Fibroblast of lung (primary cell): ENCODE results near the gene SLC2A5.

Experiments
- CTCF ChIP-seq, 2 donors: IDR thresholded peaks in 1 of 2; conservative IDR thresholded peaks in 1 of 2; 1 replicate in 1 of 2; 2 replicates in 1 of 2; pipeline ENCODE4 v1.5.1; 2011 to 2012; ENCODE audit warnings: low read length in 2 of 2, control low read depth in 1 of 2, inconsistent platforms in 1 of 2, low read depth in 1 of 2, mild to moderate bottlenecking in 1 of 2
- EZH2 ChIP-seq: IDR thresholded peaks from 2 replicates; pipeline ENCODE4 v1.5.1; 2012; ENCODE audit warnings: low read length, control low read depth, mild to moderate bottlenecking; ENCODE audit errors: missing control alignments

- TF ChIP-seq CTCF (conservative IDR thresholded peaks at IDR 0.05 in 1 of 2, IDR thresholded peaks at IDR 0.05 in 1 of 2; ENCODE audit: low read depth in 1 of 2, low read length in 2 of 2) (no peak), EZH2 (no peak)
Measured at GRCh38 chr1:9008236-9008635, 61.2 kb downstream of the SLC2A5 start.
